HG03060 (cell line): Measurements from ENCODE around the gene SKOR1.

Experiments used
- ATAC-seq: cut with Tn5 transposase; IDR thresholded peaks from one replicate; pipeline ENCODE4 v1.9.1; 2021; ENCODE audit warnings: low read depth, moderate number of reproducible peaks; ENCODE audit not compliant: unreplicated experiment

Gene SKOR1

DNA sequence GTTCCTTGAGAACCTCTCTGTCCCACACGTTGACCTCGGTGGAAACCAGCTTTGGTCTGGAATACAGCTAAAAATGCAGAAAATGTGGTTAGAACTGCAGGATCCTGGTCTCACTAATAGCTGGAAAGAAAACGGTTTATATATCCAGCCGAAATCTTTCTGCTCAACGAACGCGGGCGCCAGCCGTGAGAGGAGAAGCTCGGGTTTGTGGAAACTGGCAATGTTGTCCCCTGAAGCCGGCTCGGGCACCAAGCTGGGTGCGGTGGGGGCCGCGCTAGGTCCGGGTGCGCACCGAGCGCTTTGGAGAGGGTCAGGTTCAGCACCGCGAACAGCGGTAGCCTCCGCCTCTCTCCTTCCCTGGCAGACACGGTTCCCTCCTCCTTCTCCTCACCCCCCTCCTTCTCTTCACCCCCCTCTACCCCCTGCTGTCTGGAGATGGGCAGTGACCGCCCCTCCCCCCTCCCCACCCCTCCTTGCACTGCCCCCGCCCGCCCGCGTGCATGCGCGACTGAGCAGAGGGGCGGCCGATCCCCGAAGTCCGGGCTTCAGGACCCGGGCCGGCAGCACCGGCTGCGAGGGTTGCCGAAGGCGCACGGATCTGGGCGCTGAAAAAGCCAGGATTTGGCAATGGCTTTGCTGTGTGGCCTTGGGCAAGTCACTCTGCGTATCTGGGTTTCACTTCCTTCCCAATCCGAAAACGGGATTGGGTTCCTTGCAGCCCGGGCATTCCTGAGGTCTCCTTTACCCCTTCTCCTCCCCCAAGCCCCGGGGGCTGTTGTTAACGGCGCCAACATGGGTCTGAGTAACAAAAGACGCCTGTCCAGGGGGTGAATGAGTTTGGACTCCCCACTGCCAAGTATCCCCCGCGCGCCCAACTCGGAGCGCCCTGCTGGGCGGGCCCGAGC is at the start of gene SKOR1:
TSS of gene SKOR1 (plus strand) at position 534 of the 905 bp plus-strand sequence. CDS start at position 628, 94 bp downstream.
- ATAC-seq: no peak

DNA sequence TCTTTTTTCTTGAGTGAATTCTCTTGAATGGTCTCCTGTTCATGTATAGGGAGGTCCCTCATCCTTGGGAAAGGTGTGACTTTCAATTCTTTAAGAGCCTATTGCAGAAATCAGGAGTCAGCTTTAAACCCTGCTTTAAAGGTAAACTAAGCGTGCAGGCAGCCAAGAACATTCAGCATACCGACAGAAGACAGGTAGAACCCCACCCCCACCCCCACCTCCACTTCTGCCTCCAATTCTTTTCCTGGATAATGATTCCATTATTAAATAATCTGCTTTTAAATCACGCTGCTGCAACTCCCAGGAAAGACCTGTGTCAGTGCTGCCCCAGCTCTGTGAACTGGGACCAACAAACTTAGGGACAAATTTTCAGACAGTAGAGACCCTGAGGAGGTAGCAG is 49.3 kb upstream of the SKOR1 start:
- ATAC-seq: no peak

- ATAC-seq: no peak
Observed at GRCh38 chr15:67776600-67776999, 48.7 kb upstream of the SKOR1 start.

DNA sequence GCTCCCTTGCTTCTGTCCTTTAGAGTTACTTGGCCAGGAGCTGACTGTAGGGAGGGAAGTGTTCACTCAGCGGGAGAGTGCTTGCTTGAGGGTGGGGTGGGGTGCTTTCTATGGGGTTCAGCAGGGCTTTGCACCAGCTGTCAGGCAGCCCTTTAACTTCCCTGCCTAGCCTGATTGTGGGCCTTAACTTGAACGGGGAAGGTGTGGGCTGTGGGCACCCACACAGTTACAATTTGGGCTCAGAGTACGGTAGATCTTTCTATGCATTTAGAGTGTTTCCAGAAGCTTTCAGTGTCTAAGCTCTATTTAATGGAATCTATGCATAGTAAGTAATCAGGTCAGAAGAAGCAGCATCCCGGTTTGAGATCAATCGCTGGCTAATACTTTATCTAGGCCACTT is 48.2 kb upstream of the SKOR1 start:
- no peak for ATAC-seq

- no peak for ATAC-seq
Observed at GRCh38 chr15:67777773-67778172, 47.5 kb upstream of the SKOR1 start.

DNA sequence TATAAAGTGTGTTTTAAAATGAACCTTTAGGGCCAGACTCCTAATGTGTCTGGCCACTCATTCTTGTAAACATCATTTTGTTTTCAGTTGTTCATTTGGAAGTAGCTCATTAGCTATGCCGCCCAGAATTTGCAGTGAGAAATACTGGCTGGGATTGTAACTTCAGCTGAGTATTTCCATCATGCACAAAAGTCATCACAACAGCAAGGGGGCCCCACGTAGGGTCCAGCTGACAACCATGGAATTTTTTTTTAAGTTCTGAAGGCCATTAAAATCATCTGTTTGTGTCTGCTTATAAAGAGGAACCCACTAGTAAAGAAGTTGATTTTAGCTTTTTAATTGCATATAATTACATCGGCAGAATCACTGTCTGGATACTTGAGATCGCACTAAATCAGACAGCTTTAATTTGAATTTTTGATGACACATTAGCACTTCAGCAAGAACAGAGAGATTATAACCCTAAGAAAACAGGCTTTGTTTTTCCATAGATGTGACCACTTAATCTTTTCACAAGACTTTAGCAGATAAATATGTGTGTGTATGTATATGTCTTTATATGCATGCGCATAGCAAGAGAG is 46.3 kb upstream of the SKOR1 start:
- no peak for ATAC-seq

DNA sequence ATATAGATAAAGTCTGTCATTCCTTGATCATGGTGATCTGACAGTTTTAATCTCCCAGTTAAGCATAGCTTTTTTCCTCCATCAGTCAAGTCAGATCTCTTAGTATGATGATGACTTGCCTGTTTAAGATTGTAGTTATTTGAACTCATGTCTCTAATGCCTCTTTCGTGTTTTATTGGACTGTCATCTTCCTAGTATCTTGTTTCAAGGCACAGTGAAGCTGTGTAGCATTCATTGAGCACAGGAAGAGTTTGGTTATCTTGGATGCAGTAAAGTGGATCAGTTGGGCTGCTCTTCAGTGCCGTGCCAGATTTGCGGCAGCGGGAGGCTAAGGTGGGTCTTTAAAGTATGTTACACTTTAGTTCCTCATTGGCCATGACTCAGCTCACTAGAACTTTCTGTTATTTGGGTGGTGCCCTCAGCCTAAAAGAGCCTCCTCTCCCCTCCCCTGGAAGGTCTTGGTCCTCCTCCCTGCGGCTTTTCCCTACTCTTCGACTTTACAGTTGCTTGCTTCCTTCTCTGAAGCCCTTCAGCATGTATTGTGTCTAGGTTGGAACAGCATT is 45.7 kb upstream of the SKOR1 start:
- ATAC-seq: no peak

DNA sequence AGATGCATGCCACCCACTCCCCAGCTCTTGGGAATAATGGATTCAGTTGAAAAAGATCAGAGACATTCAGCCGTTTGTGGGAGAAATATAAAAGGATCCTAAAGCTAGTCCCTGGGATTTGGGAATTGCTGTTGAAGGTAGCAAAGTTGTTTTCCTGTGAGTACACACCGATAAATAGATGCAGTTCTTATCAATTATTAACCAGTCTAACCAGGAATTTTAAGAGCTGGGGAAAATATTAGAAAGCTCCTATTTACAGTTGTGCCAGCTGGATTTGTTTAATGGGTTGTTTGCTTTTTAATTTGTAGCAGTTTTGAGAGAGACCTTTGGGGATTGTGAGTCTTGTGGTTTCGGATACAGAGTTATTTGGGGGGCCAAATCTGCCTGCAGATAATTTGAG is 44.2 kb upstream of the SKOR1 start:
- no peak for ATAC-seq

GRCh38 chr15:67781907-67782690 is 43.2 kb upstream of the SKOR1 start:
- no peak for ATAC-seq

DNA sequence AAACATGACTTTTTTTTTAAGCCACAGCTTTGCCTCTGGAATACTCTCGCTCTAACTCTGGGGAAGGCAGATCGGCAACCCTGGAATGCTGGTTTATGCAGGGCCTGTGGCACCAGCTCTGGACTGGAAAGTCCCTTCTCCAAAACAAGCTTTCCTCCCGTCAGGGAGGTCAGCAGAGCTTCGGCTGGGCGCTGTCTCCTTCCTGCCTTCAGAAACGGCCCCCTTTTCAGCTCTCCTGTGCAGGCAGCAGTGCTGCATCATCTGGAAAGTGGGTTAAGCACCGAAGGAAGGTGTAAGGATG is 42.7 kb upstream of the SKOR1 start:
- ATAC-seq: no peak

DNA sequence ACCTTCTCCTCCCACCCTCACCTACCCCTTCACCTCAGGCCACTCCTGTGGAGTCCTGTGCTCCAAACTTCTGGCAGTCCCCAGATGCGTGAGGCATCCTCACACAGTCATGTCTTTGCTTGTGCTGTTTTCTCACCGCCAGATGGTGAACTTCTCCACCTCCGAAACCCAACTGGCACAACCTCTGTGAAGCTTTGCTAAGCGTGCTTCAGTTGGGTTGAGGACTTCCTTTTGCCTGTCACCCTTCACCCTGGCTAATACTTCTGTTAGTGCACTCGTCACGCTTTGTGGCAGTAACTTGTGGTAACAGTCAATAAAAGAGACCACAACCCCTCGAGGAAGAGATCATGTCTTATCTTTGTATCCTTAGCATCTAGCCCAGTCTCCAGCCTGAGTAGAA is 42.0 kb upstream of the SKOR1 start:
- peak; percentile 41 for ATAC-seq

- ATAC-seq: peak; percentile 75
Observed at GRCh38 chr15:67784090-67784781, 41.1 kb upstream of the SKOR1 start.

- no peak for ATAC-seq
Observed at GRCh38 chr15:67784856-67785430, 40.4 kb upstream of the SKOR1 start.

GRCh38 chr15:67785431-67785830 is 39.9 kb upstream of the SKOR1 start:
- no peak for ATAC-seq

DNA sequence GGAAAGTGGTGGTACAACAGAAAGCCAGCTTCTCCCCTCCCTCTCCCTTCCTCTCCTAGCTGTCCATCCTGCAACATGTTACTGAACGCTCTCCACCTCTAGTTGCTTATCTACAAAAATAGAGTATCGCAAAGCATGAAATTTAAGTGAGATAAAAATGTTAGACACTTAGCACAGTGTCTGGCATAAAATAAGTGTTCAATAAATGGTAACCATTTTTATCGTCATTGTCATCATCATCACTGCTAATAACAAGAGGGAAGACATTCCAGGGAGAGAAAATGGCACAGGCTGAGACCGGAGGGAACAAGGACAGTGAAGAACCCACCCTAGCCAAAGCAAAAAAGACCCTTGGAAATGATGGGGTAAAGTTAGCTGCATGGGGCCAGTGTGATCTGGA is 38.7 kb upstream of the SKOR1 start:
- no peak for ATAC-seq

DNA sequence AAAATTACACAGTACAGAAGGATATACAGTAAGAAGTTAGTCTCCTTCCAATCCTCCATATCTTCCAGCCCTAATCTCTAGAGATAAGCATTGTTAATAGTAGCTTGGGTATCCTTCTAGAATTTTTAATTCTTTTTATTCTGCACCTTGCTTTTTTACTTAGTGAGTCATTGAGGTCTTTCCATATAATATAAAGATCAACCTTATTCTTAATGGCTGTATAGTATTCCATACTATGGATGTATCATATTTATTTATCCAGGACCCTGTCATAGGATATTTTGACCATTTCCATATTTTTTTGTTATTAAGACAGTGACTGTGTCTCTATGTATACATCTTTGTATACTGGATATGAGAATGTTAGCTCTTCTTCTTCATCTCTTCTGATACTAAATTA is 36.3 kb upstream of the SKOR1 start:
- no peak for ATAC-seq

DNA sequence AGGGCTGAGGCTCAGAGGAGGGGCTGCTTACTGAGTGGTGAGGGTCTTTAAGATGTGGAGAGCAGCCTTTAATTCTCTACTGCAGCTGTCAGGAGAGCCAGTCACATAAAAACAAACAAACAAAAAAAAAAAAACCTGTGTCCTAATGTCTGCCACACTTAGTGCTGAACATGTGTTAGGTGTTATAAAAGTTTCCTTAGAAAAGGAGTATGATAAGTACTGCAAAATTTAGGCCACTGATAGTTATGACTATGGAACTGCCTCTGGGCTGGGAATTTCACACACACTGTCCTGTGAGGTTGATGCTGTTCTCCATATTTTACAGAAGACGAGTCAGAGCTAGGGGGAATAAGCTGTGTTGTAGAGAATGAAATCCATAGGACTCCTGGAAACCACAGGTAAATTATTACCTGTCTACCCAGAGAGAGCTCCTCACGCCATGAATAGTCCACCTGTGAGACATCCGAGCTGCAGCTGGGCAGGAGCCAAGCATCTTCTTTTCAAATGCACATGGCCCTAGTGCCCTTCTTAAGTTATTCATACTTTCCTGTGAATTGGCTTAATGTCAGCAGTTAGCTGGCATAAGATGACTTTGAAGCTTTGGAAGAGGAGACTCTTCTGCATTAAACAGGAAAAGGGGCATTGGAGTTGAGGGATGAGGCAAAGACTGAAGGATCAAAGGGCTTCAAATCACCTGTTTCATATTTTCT is 34.5 kb upstream of the SKOR1 start:
- ATAC-seq: no peak

GRCh38 chr15:67792250-67792942 is 32.9 kb upstream of the SKOR1 start:
- ATAC-seq: no peak
